ENCODE measurements around the gene PRM1.
"Not testable (repeated sequence)": the region's sequence is repeated elsewhere in the genome, so short reads cannot be mapped to it uniquely, and the experiment has no call there.

PRM1 gene

DNA sequence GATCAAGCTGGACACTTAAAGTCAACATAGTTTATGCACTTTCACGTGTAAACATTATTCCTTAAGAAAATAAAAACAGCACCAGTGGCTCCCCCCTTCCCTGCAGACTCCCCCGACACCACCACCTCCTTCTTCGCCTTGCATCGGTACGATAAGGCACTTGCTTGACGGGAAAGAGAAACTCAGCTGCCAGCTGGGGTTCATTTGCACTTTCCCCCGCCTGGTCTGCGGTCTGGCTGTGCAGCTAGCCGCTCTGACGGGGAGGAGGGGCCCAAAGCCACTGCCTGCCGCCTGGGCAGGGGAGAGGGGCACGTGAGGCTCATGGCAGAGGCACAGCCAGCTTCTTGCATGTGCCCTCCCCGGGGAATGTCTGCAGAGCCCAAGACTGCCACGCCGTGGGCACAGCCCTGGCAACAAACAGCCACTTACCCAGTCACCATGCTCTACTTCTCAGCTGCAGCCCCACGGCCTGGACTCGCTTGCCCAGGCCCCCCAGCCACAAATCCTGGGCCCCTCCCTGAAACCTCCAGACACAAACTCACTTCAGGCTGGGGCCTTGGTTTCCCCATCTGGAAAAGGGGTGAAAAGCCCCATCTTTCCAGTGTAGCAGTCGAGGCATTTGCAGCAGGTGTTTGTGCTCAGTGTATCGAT lies 16.5 kb upstream of the PRM1 start:
- Histone ChIP-seq H3K27ac (ENCODE audit: insufficient read depth, low read length, poor library complexity, severe bottlenecking) (no peak overlapping the region), H3K9me3 (ENCODE audit: control insufficient read depth, low read length) (no peaks in the 10 kb centered on the region), H3K4me3 (ENCODE audit: insufficient read depth, low read depth, low read length, poor library complexity, severe bottlenecking) (peak overlapping the region; percentile 40), H3K36me3 (ENCODE audit: control insufficient read depth, insufficient read depth, low read length) (no peaks in the 10 kb centered on the region), H3K27me3 (replicated peaks; ENCODE audit: control insufficient read depth, insufficient read depth, low read length, poor library complexity, severe bottlenecking) (no peaks in the 10 kb centered on the region), H3K4me1 (ENCODE audit: control insufficient read depth, insufficient read depth, low read length, poor library complexity, severe bottlenecking) (peaks cover 3% of the 10 kb centered on the region)
- peak; percentile 25 to 38 (median 37) for DNase-seq

- Histone ChIP-seq H3K27me3 (replicated peaks; ENCODE audit: control insufficient read depth, insufficient read depth, low read length, poor library complexity, severe bottlenecking) (no peaks in the 10 kb centered on the region), H3K36me3 (ENCODE audit: control insufficient read depth, insufficient read depth, low read length) (no peaks in the 10 kb centered on the region), H3K4me1 (ENCODE audit: control insufficient read depth, insufficient read depth, low read length, poor library complexity, severe bottlenecking) (peaks cover 3% of the 10 kb centered on the region), H3K4me3 (ENCODE audit: insufficient read depth, low read depth, low read length, poor library complexity, severe bottlenecking) (peak overlapping the region; percentile 40), H3K27ac (ENCODE audit: insufficient read depth, low read length, poor library complexity, severe bottlenecking) (no peak overlapping the region), H3K9me3 (ENCODE audit: control insufficient read depth, low read length) (no peaks in the 10 kb centered on the region)
- DNase-seq = no peak
These were observed 15.8 kb upstream of the PRM1 start for GRCh38 chr16:11296706-11297491.

- Histone ChIP-seq H3K9me3 (ENCODE audit: control insufficient read depth, low read length) (no peaks in the 10 kb centered on the region), H3K27ac (ENCODE audit: insufficient read depth, low read length, poor library complexity, severe bottlenecking) (no peak overlapping the region), H3K36me3 (ENCODE audit: control insufficient read depth, insufficient read depth, low read length) (no peaks in the 10 kb centered on the region), H3K4me1 (ENCODE audit: control insufficient read depth, insufficient read depth, low read length, poor library complexity, severe bottlenecking) (peaks cover 3% of the 10 kb centered on the region), H3K4me3 (ENCODE audit: insufficient read depth, low read depth, low read length, poor library complexity, severe bottlenecking) (no peak overlapping the region), H3K27me3 (replicated peaks; ENCODE audit: control insufficient read depth, insufficient read depth, low read length, poor library complexity, severe bottlenecking) (no peaks in the 10 kb centered on the region)
- DNase-seq = no peak
These were observed 15.2 kb upstream of the PRM1 start for GRCh38 chr16:11296351-11296705.

GRCh38 chr16:11295672-11296071 lies 14.5 kb upstream of the PRM1 start:
- no peak for DNase-seq
- H3K4me1 ChIP-seq (ENCODE audit: control insufficient read depth, insufficient read depth, low read length, poor library complexity, severe bottlenecking) = peaks cover 3% of the 10 kb centered on the region
- no peaks in the 10 kb centered on the region for H3K36me3 ChIP-seq (ENCODE audit: control insufficient read depth, insufficient read depth, low read length)
- H3K9me3 ChIP-seq (ENCODE audit: control insufficient read depth, low read length) = no peaks in the 10 kb centered on the region
- no peaks in the 10 kb centered on the region for H3K27me3 ChIP-seq (replicated peaks; ENCODE audit: control insufficient read depth, insufficient read depth, low read length, poor library complexity, severe bottlenecking)
- no peak overlapping the region for H3K4me3 ChIP-seq (ENCODE audit: insufficient read depth, low read depth, low read length, poor library complexity, severe bottlenecking)
- H3K27ac ChIP-seq (ENCODE audit: insufficient read depth, low read length, poor library complexity, severe bottlenecking) = no peak overlapping the region

DNA sequence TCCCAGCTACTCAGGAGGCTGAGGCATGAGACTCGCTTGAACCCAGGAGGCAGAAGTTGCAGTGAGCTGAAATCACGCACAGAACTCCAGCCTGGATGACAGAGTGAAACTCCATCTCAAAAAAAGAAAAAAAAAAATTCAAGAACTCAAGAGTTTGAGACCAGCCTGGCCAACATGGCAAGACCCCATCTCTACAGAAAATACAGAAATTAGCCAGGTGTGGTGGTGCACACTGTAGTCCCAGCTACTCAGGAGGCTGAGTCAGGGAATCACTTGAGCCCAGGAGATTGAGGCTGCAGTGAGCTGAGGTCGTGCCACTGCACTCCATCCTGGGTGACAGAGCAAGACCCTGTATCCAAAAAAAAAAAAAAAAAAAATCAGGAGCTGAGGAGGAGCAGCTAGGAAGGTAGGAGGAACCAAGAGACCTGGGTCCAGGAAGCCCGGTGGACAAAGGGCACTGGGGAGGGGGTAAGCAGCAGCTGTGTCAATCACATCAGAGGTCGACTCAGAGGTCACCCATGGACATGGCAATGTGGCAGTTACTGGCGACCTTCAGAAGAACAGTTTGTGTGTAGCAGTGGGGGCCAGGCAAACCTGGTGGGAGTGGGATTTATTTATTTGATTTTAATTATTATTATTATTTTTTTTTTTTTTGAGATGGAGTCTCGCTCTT lies 11.1 kb upstream of the PRM1 start:
- Histone ChIP-seq H3K4me1 (ENCODE audit: control insufficient read depth, insufficient read depth, low read length, poor library complexity, severe bottlenecking) (peaks cover 2% of the 10 kb centered on the region), H3K27ac (ENCODE audit: insufficient read depth, low read length, poor library complexity, severe bottlenecking) (no peak overlapping the region), H3K36me3 (ENCODE audit: control insufficient read depth, insufficient read depth, low read length) (no peaks in the 10 kb centered on the region), H3K9me3 (ENCODE audit: control insufficient read depth, low read length) (no peaks in the 10 kb centered on the region), H3K27me3 (replicated peaks; ENCODE audit: control insufficient read depth, insufficient read depth, low read length, poor library complexity, severe bottlenecking) (no peaks in the 10 kb centered on the region), H3K4me3 (ENCODE audit: insufficient read depth, low read depth, low read length, poor library complexity, severe bottlenecking) (no peak overlapping the region)
- DNase-seq = no peak

DNA sequence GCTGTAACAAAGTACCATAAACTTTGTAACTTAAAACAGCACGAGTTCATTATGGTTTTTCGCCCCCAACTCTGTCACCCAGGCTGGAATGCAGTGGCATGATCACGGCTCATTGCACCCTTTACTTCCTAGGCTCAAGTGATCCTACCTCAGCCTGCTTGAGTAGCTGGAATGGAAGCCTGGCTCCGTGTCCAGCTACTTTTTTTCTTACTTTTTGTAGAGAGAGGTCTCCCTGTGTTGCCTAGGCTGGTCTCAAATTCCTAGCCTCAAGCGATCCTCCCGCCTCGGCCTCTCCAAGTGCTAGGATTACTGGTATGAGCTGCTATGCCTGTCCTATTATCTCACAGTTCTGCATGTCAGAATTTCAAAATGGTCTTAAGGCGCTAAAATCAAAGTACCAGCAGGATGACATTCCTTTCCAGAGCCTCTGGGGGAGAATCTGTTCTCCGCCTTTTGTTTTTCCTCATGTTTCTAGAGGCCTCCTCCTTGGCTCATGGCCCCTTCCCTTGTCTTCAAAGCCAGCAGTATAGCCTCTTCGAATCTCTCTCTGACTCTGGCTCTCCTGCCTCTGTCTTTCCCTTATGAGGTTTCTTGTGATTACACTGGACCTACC lies 10.1 kb upstream of the PRM1 start:
- Histone ChIP-seq H3K27ac (ENCODE audit: insufficient read depth, low read length, poor library complexity, severe bottlenecking) (no peak overlapping the region), H3K4me3 (ENCODE audit: insufficient read depth, low read depth, low read length, poor library complexity, severe bottlenecking) (no peak overlapping the region), H3K36me3 (ENCODE audit: control insufficient read depth, insufficient read depth, low read length) (no peaks in the 10 kb centered on the region), H3K27me3 (replicated peaks; ENCODE audit: control insufficient read depth, insufficient read depth, low read length, poor library complexity, severe bottlenecking) (no peaks in the 10 kb centered on the region), H3K9me3 (ENCODE audit: control insufficient read depth, low read length) (no peaks in the 10 kb centered on the region), H3K4me1 (ENCODE audit: control insufficient read depth, insufficient read depth, low read length, poor library complexity, severe bottlenecking) (no peaks in the 10 kb centered on the region)
- DNase-seq = no peak

GRCh38 chr16:11290102-11290893 lies 9.2 kb upstream of the PRM1 start:
- Histone ChIP-seq H3K4me1 (ENCODE audit: control insufficient read depth, insufficient read depth, low read length, poor library complexity, severe bottlenecking) (no peaks in the 10 kb centered on the region), H3K36me3 (ENCODE audit: control insufficient read depth, insufficient read depth, low read length) (no peaks in the 10 kb centered on the region), H3K9me3 (ENCODE audit: control insufficient read depth, low read length) (no peaks in the 10 kb centered on the region), H3K27ac (ENCODE audit: insufficient read depth, low read length, poor library complexity, severe bottlenecking) (no peak overlapping the region), H3K4me3 (ENCODE audit: insufficient read depth, low read depth, low read length, poor library complexity, severe bottlenecking) (no peak overlapping the region), H3K27me3 (replicated peaks; ENCODE audit: control insufficient read depth, insufficient read depth, low read length, poor library complexity, severe bottlenecking) (no peaks in the 10 kb centered on the region)
- no peak for DNase-seq

GRCh38 chr16:11289696-11290095 lies 8.6 kb upstream of the PRM1 start:
- H3K4me1 ChIP-seq (ENCODE audit: control insufficient read depth, insufficient read depth, low read length, poor library complexity, severe bottlenecking); DNase-seq; H3K36me3 ChIP-seq (ENCODE audit: control insufficient read depth, insufficient read depth, low read length); H3K4me3 ChIP-seq (ENCODE audit: insufficient read depth, low read depth, low read length, poor library complexity, severe bottlenecking); H3K9me3 ChIP-seq (ENCODE audit: control insufficient read depth, low read length); H3K27me3 ChIP-seq (replicated peaks; ENCODE audit: control insufficient read depth, insufficient read depth, low read length, poor library complexity, severe bottlenecking); H3K27ac ChIP-seq (ENCODE audit: insufficient read depth, low read length, poor library complexity, severe bottlenecking): not testable (repeated sequence)

DNA sequence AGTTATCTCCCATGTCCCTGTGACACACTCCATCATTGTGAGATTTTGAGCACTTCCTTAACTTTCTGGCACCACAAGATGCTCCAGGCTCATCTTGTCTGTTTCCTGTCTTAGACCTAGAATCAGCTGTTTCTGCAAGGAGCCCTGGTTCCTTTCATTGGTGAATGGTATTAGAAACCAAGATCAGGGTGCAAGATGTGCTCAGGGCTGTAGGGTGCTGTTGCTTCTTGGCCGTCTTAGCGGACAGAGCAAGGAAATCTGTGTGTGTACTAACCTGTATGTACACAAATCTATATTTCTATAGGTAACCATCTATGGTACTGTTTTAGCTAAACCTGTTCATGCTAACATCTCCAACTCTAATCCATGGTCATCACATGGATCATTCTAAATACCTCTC lies 8.1 kb upstream of the PRM1 start:
- DNase-seq = no peak
- H3K27me3 ChIP-seq (replicated peaks; ENCODE audit: control insufficient read depth, insufficient read depth, low read length, poor library complexity, severe bottlenecking) = no peaks in the 10 kb centered on the region
- H3K4me3 ChIP-seq (ENCODE audit: insufficient read depth, low read depth, low read length, poor library complexity, severe bottlenecking) = no peak overlapping the region
- H3K36me3 ChIP-seq (ENCODE audit: control insufficient read depth, insufficient read depth, low read length) = no peaks in the 10 kb centered on the region
- no peaks in the 10 kb centered on the region for H3K4me1 ChIP-seq (ENCODE audit: control insufficient read depth, insufficient read depth, low read length, poor library complexity, severe bottlenecking)
- H3K27ac ChIP-seq (ENCODE audit: insufficient read depth, low read length, poor library complexity, severe bottlenecking) = no peak overlapping the region
- H3K9me3 ChIP-seq (ENCODE audit: control insufficient read depth, low read length) = no peaks in the 10 kb centered on the region
